NCI-H526 (cell line): ENCODE data around the gene MRPS18B.
"Not testable (repeated sequence)": the region's sequence is repeated elsewhere in the genome, so short reads cannot be mapped to it uniquely, and the experiment has no call there.

Experiments used
- DNase-seq, 2 experiments: peaks; one replicate each; lab custom pipeline; 2025; lab: John Stamatoyannopoulos, UW

Gene MRPS18B

GRCh38 chr6:30643656-30644055 is 26.0 kb downstream of the MRPS18B start:
- no peak for DNase-seq

- no peak for DNase-seq
Measured at GRCh38 chr6:30644769-30645168, 27.1 kb downstream of the MRPS18B start.

- no peak for DNase-seq
Measured at GRCh38 chr6:30645989-30646388, 28.3 kb downstream of the MRPS18B start.

- peak; percentile 85 to 94 for DNase-seq
Measured at GRCh38 chr6:30646450-30647241, 29.0 kb downstream of the MRPS18B start, which contains the start of gene C6orf136. C6orf136 (plus strand) TSS chr6:30647133; CDS start chr6:30647232, 99 bp downstream.

GRCh38 chr6:30647242-30648116 is 29.8 kb downstream of the MRPS18B start:
- peak; percentile 85 to 94 for DNase-seq

GRCh38 chr6:30651143-30651542 is 33.5 kb downstream of the MRPS18B start:
- no peak for DNase-seq

- no peak for DNase-seq
Measured at GRCh38 chr6:30654798-30655742, 37.4 kb downstream of the MRPS18B start.

GRCh38 chr6:30655743-30656094 is 38.1 kb downstream of the MRPS18B start:
- DNase-seq: no peak

GRCh38 chr6:30656513-30656912 is 38.9 kb downstream of the MRPS18B start:
- no peak for DNase-seq

- DNase-seq: no peak
Measured at GRCh38 chr6:30657454-30657853, 39.8 kb downstream of the MRPS18B start.

- not testable (repeated sequence) for DNase-seq
Measured at GRCh38 chr6:30657922-30658321, 40.3 kb downstream of the MRPS18B start.

- no peak for DNase-seq
Measured at GRCh38 chr6:30664994-30665767, 47.5 kb downstream of the MRPS18B start.

GRCh38 chr6:30666300-30666699 is 48.7 kb downstream of the MRPS18B start:
- not testable (repeated sequence) for DNase-seq

- DNase-seq: no peak
Measured at GRCh38 chr6:30670760-30671527, 53.3 kb downstream of the MRPS18B start.

- DNase-seq: peak; percentile 94 to 97
Measured at GRCh38 chr6:30672445-30673253, 55.0 kb downstream of the MRPS18B start, which contains the start of gene DHX16. DHX16 (minus strand) TSS chr6:30673006; CDS start chr6:30672841, 165 bp downstream.
